ENCODE results near the gene TCEANC2. TPM values are rescaled to one million over a fixed set of nuclear protein-coding genes. Genes with fewer than 3 reads are reported as not detected.

The TCEANC2 gene
- total RNA-seq, 1 experiment from 2014 or later = 5.7 TPM

DNA sequence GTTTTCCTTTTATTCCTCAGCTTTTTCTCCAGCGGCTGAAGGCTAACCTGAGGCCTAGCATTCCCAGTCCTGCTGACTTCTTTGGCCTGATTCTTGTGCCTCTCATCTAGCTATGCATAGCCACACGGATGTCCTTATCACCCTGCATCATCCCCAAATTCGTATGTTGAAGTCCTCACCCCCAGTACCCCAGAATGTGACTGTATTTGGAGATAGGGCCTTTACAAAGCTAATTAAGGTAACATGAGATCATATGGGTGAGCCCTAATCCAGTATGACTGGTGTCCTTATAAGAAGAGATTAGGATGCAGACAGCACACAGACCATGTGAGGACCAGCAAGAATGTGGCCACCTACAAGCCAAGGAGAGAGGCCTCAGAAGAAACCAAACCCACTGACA, 54.7 kb downstream of the TCEANC2 start:
- DNase-seq (ENCODE audit: low spot score) = no peak
- in situ Hi-C loops (cut with HindIII; ENCODE audit: low sequenced_read_pairs) = no loop called here

- DNase-seq (ENCODE audit: low spot score) = no peak
- in situ Hi-C loops (cut with HindIII; ENCODE audit: low sequenced_read_pairs) = no loop called here
These were observed 56.0 kb downstream of the TCEANC2 start for GRCh38 chr1:54109129-54110090.

- DNase-seq (ENCODE audit: low spot score) = peak; percentile 83
- in situ Hi-C loops (cut with HindIII; ENCODE audit: low sequenced_read_pairs) = no loop called here
These were observed 57.6 kb downstream of the TCEANC2 start for GRCh38 chr1:54110996-54111395.

- no peak for DNase-seq (ENCODE audit: low spot score)
- in situ Hi-C loops (cut with HindIII; ENCODE audit: low sequenced_read_pairs) = no loop called here
These were observed 58.2 kb downstream of the TCEANC2 start for GRCh38 chr1:54111624-54112023.

DNA sequence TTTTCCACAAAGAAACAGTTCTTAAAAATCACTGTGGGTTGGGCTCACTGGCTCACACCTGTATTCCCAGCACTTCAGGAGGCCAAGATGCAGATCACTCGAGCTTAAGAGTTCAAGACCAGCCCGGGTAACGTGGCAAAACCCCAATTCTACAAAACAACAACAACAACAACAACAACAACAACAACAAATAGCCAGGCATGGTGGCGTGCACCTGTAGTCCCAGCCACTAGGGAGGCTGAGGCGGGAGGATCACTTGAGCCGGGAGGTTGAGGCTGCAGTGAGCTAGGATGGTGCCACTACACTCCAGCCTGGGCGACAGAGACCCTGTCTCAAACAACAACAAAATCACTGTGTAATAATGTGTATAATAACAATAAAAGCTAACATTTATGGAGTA, 58.6 kb downstream of the TCEANC2 start:
- in situ Hi-C loops (cut with HindIII; ENCODE audit: low sequenced_read_pairs) = no loop called here
- DNase-seq (ENCODE audit: low spot score) = no peak

DNA sequence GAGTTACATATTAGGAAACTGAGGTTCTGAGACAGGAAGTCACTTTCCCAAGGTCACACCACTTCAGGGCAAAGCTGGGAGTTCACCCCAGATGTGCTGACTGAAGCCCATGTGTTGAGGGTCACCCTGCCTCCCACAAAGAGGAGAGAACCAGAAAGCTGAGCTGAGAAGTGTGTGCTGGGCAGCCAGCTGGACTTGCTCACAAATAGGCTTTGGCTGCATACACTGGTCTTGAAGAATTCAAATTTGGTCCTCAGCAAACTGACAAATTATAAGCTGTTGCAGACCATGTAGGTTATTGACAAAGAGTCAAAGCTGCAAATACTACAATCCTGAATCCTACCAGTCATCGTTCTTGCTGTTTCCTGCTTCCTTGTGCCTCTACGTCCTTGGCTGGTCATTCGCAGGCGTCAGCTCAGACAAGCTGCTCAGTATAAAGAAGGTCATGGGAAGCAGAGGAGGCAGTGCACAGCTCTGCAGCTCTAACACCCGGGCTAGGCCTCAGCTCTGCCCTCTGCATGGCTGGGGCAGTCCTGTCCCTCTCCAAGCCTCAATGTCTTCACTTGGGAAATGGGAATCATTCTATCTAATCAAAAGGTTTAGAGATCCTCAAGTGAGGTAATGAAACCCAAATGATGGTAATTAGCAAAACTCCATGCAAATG, 59.4 kb downstream of the TCEANC2 start:
- in situ Hi-C loops (cut with HindIII; ENCODE audit: low sequenced_read_pairs) = no loop called here
- no peak for DNase-seq (ENCODE audit: low spot score)

- in situ Hi-C loops (cut with HindIII; ENCODE audit: low sequenced_read_pairs) = no loop called here
- no peak for DNase-seq (ENCODE audit: low spot score)
These were observed 60.6 kb downstream of the TCEANC2 start for GRCh38 chr1:54114001-54114400.

GRCh38 chr1:54114955-54115354, 61.5 kb downstream of the TCEANC2 start:
- no peak for DNase-seq (ENCODE audit: low spot score)
- in situ Hi-C loops (cut with HindIII; ENCODE audit: low sequenced_read_pairs) = no loop called here

DNA sequence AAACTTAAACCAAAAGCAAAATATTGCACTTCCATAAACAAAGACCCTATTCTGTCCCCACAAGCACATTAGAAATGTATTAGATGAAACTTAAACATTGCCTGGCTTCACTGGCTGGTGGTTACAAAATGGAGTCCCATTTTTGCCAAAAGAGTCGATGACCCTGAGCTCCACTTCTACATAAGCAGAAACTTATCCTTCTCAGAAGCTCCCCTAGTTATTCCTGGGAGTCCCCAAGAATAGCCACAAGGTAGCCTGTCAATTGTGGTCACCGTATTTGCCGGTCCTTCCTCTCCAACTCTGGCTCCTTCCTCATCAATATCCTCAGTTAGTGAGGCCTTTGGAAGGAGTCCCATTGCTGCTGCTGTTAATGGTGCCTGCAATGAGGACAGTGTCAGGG, 62.1 kb downstream of the TCEANC2 start:
- no peak for DNase-seq (ENCODE audit: low spot score)

GRCh38 chr1:54117815-54118563, 64.6 kb downstream of the TCEANC2 start:
- DNase-seq (ENCODE audit: low spot score) = no peak

More for the DNA sequence above, 62.1 kb downstream of the TCEANC2 start:
- in situ Hi-C loops (cut with HindIII; ENCODE audit: low sequenced_read_pairs) = no loop called here

GRCh38 chr1:54118704-54119103, 65.3 kb downstream of the TCEANC2 start:
- no peak for DNase-seq (ENCODE audit: low spot score)
- in situ Hi-C loops (cut with HindIII; ENCODE audit: low sequenced_read_pairs) = no loop called here

More at GRCh38 chr1:54117815-54118563, 64.6 kb downstream of the TCEANC2 start:
- in situ Hi-C loops (cut with HindIII; ENCODE audit: low sequenced_read_pairs) = no loop called here

GRCh38 chr1:54120018-54120697, 66.8 kb downstream of the TCEANC2 start:
- in situ Hi-C loops (cut with HindIII; ENCODE audit: low sequenced_read_pairs) = no loop called here
- DNase-seq (ENCODE audit: low spot score) = no peak

DNA sequence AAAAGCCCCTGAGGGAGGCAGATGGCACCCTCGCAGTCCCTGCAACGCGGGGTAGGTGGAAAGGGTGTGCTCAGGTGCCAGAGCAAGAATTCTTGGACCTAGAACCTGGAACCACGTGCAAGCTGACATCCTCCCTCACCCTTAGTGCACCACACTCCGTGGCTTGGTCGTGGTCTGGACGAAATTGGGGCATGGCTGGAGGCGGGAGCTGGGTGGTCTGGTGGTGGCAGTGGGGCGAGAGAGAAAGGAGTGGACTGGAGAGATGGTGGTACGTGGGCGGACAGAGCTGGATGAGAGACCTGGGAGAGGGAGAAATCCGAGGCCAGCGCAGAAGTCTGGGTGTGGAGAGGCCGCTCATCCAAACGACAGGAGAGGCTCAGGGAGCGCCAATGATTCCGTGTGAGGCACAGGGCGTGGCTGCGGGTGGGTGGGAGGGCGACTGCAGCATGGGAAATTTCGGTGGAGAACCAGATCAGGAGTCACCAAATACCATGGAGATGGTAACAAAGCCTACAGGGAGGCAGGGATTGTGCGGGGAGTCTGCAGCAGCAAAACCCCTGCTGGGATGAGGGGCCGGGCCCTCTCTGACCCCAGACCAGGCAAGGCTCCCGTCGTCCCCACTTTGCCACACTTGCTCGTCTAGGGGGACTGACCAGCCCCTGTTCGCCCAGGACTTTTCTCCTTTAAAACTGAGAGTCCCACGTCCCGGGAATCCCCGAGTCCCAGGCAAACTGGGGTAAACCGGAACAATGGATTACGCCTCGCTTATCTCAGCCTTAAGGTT, 67.5 kb downstream of the TCEANC2 start:
- in situ Hi-C loops (cut with HindIII; ENCODE audit: low sequenced_read_pairs) = no loop called here
- DNase-seq (ENCODE audit: low spot score) = no peak

GRCh38 chr1:54121482-54122134, 68.2 kb downstream of the TCEANC2 start:
- peak; percentile 81 for DNase-seq (ENCODE audit: low spot score)
- in situ Hi-C loops (cut with HindIII; ENCODE audit: low sequenced_read_pairs) = no loop called here

GRCh38 chr1:54122135-54122751, 68.8 kb downstream of the TCEANC2 start:
- in situ Hi-C loops (cut with HindIII; ENCODE audit: low sequenced_read_pairs) = no loop called here
- no peak for DNase-seq (ENCODE audit: low spot score)

DNA sequence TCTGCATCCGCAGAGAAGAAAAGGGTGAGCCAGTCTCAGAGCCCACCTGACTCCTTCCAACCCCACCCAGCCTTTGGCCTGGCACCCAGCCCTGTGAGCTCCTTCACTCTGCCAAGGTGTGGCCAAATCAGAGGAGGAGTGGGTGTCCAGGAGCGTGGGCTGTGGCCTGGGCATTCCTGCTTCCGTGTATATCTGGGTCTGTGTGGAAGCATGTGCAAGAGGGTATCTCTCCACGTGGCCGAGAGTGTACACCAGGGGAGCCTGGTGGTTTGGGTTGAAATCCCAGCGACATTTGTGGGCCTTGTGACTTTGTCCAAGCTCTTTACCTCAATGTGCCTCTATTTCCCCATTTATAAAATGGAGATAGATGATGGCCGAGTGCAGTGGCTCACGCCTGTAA, 69.6 kb downstream of the TCEANC2 start:
- DNase-seq (ENCODE audit: low spot score) = no peak
- in situ Hi-C loops (cut with HindIII; ENCODE audit: low sequenced_read_pairs) = no loop called here

- in situ Hi-C loops (cut with HindIII; ENCODE audit: low sequenced_read_pairs) = no loop called here
- no peak for DNase-seq (ENCODE audit: low spot score)
These were observed 71.1 kb downstream of the TCEANC2 start for GRCh38 chr1:54124472-54124871.

DNA sequence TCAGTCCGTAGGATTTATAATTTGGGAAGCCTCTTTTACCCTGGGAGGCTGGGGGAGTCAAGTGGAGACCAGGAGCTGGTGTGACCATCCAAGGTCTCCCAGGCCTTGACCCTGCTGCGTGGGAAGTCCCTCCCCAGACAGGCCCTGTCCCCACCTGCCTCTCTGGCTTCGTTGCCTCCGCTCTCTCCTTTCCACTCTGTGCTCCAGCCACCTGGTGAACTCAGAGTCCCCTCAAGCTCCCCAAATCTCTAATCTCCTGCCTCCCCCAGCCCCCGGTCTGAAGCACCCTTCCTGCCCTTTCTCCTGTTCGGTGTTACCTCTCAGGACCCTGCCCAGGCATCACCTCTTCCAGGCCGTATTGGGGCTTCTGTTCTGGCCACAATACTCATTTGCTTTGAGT, 71.5 kb downstream of the TCEANC2 start:
- in situ Hi-C loops (cut with HindIII; ENCODE audit: low sequenced_read_pairs) = no loop called here
- no peak for DNase-seq (ENCODE audit: low spot score)
